CD4-positive, alpha-beta T cell treated with Interleukin-12 subunit alpha and Interleukin-12 subunit beta, for 1 hour (primary cell): ENCODE measurements around the gene ITGA7.

Source experiments
- DNase-seq: peaks from one replicate; pipeline ENCODE4 v3.0.0-alpha.2; 2020

Gene ITGA7

DNA sequence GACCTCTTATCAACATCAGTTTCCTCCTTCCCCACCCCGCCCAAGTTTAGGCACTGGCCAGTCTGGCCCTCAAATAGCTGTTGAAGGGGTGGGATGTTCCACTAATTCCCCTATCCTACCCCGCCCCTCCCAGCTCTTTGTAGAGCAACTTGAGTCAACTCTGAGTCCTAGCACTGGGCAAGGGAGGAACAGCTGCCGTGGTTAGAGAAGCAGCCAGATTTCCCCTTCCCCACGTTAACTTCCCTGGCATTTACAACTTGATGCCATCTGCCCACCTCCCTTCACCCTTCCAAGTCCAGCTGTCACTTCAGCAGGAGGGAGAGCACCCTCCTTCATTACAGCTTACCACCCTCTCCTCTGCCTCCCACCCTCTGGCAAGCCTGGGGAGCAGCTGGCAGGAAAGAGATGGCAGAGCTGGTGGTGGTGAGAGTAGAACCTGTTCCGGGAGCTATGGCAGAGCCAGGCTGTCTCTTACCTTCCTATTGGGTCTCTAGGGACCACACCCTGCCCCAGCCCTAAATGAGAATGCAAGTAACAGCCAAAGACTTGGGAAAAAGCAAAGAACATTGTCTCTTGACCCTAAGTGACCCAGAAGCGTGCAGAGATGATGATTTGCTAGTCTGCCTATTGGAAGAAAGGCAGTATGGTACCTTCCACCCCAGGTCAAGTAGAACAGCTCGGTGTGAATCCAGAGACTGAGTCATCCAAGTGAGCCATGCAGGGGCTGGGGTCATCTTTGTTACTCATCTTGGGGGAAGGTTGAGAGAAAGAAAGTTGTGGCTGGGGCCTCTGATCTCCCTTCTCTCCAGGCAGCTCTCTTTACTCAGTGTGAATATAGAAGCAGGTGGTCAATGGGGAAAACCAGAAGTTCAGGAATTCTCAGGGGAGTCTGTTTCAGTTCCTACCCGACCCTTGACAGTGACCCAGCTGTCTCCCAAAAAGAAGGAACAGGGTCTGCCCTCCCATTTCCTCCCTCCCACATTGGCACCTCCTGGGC, 9.6 kb upstream of the ITGA7 start:
- no peak for DNase-seq

DNA sequence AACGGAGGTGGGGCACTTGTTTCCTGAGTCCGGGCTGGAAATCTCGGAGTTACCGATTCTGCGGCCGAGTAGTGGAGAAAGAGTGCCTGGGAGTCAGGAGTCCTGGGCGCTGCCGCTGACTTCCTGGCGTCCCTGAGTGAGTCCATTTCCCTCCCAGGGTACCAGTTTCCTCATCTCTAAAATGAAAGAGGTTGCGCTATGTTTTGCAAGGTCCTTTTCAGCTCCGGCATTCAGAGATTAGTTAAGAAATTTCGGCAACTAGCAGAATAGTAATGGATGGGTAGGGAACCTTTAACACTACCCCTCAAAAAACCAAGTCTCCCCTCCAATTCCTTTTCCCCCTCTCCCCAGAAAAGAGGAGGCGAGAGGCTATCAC, 8.9 kb upstream of the ITGA7 start:
- DNase-seq = no peak

- peak; percentile 91 for DNase-seq
Measured at GRCh38 chr12:55715833-55716581, 8.3 kb upstream of the ITGA7 start, which contains the start of gene BLOC1S1. BLOC1S1 (plus strand) TSS chr12:55716046; CDS start chr12:55716052, 6 bp downstream.

DNA sequence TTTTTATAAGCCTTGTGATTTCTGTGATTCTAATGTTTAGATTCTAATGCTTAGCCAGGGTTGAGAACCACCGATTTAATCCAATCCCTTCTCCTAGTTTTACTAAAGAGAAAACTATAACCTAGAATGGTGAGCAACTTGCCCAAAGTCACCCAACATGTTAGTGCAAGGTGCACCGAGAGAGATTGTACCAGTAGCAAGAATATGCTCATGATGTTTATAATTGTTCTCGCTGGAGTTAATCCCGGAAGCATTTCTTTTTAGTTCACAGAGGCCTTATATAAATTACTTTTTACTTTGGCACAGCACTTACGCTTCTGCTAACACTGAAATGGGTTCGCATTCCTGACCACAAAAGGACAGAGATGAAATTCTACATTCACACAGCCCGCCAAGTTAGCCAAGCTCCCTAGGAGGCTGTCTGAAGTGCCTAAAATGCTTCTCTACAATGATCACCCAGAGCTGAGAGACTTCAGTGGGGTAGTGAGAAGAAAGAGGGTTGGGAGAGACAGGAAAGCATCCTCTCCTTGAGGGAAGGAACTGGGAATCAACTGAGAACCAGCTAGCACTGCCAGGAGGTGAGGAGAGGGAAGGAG, 7.6 kb upstream of the ITGA7 start:
- no peak for DNase-seq

- DNase-seq = no peak
Measured at GRCh38 chr12:55713721-55714120, 6.0 kb upstream of the ITGA7 start.

DNA sequence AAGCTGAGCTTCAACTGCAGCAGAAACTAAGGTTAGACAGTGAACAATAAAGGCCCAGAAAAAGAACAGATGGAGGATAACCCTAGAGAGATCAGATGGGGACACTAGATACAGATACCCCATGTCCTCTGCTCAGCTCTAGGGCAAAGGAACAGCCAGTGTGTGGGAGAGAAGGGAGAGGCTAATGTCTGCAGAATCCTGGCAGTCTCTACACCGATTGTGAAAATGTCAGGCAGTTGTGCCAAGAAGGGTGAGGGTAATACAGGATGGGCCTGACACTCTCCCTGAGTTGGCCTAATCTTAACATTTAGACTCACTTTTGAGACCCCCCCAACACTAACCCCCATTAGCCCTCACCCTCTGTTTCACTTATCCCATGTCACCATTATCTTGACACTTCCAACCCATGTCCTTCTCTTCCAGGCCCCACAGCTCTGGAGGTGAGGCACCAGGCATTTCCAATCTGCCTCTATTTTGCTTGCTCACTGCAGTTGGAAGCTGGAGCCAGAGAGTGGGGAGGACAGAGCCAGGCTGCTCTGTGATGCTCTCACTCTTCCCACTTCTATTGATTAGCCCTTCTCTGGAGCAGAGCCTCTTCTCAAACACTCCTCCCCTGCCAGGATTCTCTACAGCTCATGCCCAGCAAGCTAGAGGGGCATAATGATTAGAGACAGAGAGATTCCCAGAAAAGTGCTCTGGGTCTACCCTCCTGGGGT, 5.2 kb upstream of the ITGA7 start:
- DNase-seq = no peak

DNA sequence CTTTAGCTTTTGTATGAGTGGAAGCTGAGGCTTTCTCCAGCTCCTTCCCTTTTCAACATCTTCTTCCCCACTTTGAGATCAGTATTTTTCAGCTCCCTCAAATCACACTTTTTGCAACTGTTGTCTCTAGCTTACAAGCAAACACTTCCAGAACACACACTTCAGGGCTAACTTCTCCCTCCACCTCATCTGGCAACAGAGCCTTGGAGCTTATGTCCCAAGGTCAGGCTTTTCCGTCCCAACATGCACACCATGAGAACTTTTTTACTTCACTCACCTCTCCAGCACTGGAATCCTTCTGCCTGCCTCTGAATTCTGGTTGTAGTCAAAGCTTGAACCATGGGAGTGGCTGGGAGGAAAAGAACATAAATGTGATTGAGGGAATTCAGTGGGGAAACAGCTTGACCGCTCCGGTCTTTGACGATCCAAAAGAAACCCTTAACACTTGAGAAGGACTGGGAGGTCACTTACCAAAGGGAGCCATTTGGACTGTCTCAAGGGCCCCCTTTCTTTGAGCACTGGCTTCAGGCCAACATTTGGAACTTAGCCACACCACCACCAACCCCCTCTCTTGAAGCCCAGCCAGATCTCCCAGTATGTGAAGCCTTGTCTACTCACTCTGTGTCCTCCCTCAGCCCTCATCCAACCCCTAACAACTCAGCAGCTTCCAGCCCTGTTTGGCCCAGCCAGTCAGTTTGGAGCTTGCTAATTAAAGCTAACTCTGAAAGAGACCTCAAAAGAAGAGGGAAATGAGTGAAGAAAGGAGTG, 4.3 kb upstream of the ITGA7 start:
- no peak for DNase-seq

DNA sequence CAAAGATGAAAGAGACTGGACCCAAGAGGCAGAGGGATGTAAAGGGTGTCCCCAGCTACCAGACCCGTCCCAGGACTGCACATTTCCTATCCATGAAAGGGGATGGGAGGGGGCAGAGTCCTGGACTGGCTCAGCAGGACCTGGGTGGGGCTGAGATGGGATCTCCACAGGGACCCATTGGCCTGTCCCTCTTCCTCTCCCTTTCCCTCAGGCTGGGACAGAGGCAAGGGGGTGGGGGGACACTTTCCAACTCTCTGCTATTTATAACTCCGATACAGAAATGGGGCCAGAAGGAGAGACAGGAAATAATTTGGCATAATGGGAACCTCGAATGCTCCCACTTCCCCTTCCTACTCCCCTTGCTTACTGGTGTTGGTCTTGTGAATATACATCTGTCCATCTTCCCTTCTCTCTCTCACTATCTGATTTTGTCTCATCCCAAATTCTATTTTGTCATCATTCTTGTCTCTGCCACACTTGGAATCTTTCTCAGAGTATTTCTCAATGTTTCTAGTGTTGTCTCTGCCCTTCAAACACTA, 1.1 kb upstream of the ITGA7 start:
- no peak for DNase-seq

DNA sequence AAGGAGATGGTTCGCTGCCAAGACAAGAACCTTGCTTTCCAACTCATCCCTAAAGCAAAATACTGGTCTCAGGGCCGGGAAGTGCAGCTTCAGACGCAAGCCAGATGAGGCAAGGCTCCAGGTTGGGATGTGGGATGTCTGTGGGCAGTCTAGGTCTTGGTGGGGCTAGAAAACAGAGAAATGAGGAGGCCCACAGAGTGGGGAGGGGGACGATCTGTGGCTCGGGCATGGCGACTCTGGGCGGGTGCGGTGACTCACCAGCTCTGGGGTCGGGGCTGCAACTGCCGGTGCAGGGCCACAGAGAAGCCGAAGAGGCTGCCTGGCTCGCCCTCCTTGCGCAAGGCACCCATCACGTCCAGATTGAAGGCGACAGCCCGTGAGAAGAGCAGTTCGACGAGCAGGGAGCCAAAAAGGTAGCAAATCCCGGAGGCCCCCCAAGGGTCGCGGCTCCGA, 459 bp downstream of the ITGA7 start:
- DNase-seq = no peak

- no peak for DNase-seq
Measured at GRCh38 chr12:55706568-55707218, 1.0 kb downstream of the ITGA7 start.

- no peak for DNase-seq
Measured at GRCh38 chr12:55705782-55706402, 1.8 kb downstream of the ITGA7 start.

GRCh38 chr12:55704824-55705718, 2.6 kb downstream of the ITGA7 start:
- DNase-seq = no peak

DNA sequence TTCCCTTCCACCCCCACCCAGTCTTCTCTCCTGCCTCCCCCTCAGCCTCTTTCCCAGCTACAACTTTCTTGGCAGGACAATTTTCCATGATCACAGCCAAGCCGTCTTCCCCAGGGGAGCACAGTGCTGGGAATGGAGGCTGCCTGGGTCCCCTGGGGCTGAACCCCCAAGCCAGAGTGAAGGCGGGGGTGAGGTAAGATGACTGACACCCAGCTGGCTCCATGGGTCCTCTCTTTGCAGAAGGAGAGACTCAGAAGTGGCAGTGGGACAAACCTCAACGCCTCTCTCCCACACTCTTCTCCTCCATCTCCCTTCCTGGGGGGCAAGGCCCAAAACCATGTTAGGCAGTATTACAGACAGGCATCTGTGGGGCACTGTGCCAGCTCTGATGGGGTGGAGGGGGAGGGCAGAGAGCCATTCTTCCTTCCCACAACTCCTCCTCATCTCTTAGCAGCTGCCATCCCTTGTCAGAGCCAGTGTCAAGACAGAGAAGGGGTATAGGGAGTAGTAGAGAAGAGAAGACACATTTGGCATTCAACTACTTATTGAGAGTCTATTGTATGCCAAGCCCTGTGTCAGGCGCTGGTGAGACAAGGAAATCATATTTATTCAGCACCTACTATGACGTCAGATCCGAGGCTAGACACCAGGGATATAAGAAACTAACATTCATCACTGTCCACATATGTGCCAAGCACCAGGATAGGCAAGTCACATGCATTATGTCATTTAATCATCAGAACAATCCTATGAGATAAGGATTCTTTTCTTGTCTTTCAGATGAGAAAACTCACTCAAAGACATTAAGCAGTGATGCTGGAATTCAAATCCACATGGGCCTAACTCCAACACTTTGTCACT, 3.6 kb downstream of the ITGA7 start:
- DNase-seq = no peak

DNA sequence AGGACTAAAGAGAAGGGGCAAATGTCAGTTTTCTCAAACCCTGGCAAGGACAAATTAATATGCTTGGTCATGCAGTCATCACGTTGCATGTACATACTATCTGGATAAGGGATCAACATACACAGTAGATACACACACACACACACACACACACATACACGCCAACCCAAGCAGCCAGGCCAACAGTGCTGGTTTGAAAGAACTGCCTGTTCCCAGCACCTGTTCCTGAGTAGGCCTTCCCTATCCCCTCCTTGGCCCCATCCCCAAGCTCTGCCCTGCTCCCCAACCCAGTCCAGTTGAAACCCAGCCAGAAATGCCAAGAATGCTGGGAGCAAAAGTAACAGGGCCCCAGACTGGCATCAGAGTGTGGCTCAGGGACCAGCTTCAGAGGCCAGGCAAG, 4.4 kb downstream of the ITGA7 start:
- DNase-seq = no peak

GRCh38 chr12:55702861-55703260, 4.8 kb downstream of the ITGA7 start:
- DNase-seq = no peak

DNA sequence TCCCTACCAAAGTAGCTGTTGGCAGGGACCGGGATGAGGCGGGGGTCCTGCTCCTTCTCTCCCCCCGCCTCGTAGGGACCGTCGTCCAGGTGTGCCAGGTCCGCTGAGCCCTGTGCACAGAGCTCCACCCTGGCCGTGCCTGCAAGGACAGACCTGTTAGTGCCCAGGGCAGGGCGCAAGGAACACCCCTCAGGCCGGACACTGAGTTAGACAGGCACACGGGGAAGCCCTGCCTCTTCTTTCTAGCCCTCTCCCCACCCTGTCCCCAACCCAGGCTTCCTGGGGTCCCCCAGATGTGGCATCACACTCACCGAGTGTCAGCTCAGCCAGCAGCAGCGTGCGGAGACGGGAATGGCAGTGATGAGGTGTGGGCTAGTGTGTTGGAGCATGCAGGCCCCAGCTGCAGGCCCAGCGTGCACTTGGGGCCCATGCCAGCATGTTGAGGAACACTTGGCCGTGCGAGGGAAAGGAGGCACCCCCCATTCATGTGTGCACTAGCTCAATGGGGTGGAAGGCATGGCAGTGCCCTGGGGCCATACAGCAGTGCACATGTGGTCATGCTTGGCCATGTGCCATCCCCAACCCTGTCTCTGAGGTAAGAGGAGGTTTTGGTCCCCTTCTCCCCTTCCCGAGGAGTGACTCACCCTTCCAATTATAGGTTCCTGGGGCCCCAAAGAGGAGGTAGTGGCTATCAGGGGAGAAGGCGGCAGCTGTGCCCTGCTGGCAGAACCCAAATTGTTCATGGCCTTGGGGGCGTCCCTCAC, 7.3 kb downstream of the ITGA7 start:
- DNase-seq = no peak

- DNase-seq = no peak
Measured at GRCh38 chr12:55699471-55700055, 8.1 kb downstream of the ITGA7 start.
